22Rv1 (cell line): ENCODE results near the gene SGK1.

Experiments
- H3K27ac ChIP-seq: fragments of 450-650 bp; 2 replicates; pipeline ENCODE4 v1.5.1; 2017
- ZFX ChIP-seq: fragments of 450-650 bp; IDR thresholded peaks from 2 replicates; pipeline ENCODE4 v1.6.1; 2017; ENCODE audit warnings: antibody characterized with exemption, borderline replicate concordance
- TF ChIP-seq, protein P1 (sequence below): fragments of 450-650 bp; IDR thresholded peaks from 2 replicates; pipeline ENCODE4 v1.5.1; 2017; ENCODE audit warnings: mild to moderate bottlenecking

Gene SGK1

DNA sequence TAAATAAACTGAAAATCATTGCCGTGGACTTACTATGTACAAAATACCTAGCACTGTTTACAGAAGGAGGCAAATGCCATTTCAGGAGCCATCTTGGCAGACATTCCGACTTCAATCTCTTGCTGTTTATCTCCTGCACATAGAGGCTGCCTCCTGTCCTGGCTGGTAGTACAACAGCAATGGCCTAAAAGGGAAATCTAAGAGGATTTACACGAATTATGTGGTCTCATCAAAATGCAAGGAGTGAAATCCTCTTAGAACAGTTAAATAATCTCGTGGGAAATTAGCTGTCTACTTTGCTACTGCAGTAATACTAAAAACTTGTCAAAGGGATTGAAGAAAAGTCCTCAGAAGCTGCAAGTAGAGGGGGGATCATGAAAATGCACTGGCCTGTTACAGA, 183.3 kb downstream of the SGK1 start:
- H3K27ac ChIP-seq = no peak overlapping the region
- TF ChIP-seq ZFX = no peak
- TF ChIP-seq, protein P1, sequence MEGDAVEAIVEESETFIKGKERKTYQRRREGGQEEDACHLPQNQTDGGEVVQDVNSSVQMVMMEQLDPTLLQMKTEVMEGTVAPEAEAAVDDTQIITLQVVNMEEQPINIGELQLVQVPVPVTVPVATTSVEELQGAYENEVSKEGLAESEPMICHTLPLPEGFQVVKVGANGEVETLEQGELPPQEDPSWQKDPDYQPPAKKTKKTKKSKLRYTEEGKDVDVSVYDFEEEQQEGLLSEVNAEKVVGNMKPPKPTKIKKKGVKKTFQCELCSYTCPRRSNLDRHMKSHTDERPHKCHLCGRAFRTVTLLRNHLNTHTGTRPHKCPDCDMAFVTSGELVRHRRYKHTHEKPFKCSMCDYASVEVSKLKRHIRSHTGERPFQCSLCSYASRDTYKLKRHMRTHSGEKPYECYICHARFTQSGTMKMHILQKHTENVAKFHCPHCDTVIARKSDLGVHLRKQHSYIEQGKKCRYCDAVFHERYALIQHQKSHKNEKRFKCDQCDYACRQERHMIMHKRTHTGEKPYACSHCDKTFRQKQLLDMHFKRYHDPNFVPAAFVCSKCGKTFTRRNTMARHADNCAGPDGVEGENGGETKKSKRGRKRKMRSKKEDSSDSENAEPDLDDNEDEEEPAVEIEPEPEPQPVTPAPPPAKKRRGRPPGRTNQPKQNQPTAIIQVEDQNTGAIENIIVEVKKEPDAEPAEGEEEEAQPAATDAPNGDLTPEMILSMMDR = no peak

DNA sequence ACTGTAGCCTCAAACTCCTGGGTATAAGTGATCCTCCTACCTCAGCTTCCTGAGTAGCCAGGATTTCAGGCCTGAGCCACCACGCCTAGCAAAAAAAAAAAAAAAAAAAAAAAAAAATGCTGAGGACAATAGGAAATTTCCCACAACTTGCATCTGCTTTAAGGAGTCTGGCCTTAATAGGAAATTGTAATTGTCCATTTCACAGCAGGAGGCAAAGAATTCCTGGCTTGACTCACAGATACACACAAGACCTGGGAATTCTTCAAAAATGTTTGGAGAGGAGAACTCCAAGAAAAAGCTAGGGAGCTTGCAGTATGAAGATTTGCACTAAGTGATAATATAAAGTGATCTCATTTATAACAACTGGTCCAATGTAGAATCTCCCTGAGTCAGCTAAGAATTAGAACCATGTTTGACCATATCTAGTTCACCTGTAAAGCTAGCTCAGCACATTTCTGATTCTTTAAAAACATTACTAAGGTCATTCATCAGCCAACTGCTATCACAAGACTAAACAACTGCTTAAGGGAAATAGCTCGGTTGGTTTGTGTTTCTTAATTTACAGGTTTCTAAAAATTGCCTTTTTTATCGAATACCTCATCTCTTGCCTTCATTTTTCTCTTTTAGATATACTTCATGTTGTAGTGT, 185.3 kb downstream of the SGK1 start:
- no peak for TF ChIP-seq ZFX
- TF ChIP-seq, protein P1 = no peak
- H3K27ac ChIP-seq = no peak overlapping the region

DNA sequence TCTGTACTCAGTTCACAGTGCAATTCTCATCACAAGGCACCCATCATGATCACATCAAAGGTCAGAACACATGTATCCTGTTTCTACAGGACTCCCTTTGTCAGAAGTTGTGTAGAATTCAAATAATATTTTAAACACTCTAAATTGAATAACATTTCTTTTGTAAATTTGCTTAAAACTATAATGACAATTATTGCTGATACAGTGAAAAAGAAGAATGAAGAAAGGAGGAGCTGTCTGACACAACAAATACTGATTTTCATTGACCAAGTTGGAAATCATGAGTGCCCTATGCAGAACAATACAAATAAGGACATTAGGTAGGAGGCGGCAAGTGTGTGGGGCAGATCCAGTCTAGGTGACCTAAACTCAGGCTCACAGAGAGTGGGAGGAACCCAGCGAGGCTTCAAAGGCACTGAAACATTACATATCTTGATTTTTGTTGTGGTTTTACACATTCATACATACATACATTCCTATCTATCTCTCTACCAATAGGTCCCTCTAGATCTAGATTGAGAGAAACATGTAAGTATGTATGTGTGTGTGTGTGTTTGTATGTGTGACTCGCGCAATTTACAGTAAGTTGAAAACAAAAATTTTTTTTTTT, 186.3 kb downstream of the SGK1 start:
- H3K27ac ChIP-seq = no peak overlapping the region
- TF ChIP-seq, protein P1 = no peak
- no peak for TF ChIP-seq ZFX

DNA sequence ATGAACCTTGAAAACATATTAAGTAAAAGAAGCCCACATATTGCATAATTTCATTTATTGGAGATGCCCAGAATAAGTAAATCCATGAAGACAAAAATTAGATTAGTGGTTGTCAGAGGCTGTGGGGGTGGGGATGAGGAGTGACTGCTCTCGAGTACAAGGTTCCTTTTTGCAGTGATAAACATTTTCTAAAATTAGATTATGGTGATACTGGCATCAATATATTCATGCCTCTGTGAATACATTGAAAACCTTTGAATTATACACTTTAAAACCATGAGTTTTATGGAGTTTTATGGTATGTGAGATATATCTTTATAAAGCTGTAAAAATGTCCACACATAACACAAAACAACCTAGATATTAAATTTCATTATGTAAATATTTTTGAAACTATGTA, 189.8 kb downstream of the SGK1 start:
- no peak overlapping the region for H3K27ac ChIP-seq
- TF ChIP-seq, protein P1 = no peak
- TF ChIP-seq ZFX = no peak

DNA sequence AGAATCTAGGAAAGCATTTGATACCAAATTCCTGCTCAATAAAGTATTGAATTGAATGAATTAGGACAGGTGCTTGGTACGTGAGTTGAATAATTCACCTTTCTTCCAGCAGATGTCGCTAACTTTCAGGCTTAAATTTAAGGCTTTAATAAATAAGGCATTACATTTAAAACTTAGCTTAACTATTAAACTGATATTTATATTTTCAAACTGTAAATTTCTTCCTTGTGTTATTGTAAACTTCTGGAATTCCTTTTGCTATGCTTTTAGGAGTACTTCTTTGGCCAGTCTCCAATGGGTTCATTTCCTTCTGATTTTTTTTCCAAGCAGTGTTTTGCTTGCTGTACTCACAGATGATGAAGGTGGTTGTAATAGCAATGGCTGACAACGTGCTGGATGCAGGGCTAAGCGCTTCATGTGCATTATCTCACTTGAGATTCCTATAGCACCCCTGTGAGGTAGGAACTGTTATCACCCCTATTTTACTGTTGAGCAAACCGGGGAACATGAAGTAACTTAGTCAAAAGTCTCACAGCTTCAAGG, 194.2 kb downstream of the SGK1 start:
- H3K27ac ChIP-seq = no peak overlapping the region

DNA sequence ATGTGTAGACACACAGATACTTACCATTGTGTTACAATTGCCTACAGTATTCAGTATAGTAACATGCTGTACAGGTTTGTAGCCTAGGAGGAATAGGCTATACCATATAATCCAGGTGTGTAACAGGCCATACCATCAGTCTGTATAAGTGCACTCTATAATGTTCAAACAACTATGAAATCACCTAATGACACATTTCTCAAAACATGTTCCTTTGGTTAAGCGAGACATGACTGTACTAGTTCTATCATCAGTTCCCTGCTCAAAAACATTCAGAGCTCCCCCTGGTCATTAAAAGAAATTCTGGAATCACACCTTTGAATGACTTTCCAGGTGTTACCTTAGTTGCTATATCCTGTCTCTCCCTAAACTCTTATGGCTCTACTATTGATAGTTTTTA, 195.1 kb downstream of the SGK1 start:
- H3K27ac ChIP-seq = no peak overlapping the region
- TF ChIP-seq ZFX = no peak
- TF ChIP-seq, protein P1 = no peak

More for the DNA sequence above, 194.2 kb downstream of the SGK1 start:
- TF ChIP-seq, protein P1 = peak; percentile 89
- TF ChIP-seq ZFX = no peak

DNA sequence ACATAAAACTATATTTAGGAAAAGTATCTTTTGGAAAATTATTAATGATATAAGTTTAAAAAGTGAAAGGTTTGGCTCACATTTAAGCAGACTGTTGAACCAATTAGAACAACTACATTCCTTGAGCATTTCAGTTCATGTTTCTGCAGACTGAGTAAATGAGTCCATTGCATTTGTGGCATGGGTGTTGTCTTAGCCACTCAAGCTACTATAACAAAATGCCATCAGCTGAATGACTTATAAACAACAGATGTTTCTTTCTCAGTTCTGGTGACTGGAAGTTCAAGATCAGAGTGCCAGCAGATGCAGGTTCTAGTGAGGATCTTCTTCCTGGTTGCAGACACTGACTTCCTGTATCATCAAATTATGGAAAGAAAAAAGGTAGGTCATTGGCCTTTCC, 198.4 kb downstream of the SGK1 start:
- H3K27ac ChIP-seq = no peak overlapping the region
- TF ChIP-seq, protein P1 = no peak
- no peak for TF ChIP-seq ZFX
